Activated T-helper 2 cell treated with anti-CD3 and anti-CD28 coated beads, Interferon-gamma antibody, Interleukin-2, Interleukin-4, amounts not matched to agents 10 μg/mL and 5 μg/mL and 100 μg/mL, durations not matched to agents 14 hours and 24 hours and 36 hours (primary cell): Measurements from ENCODE around the gene NOP9. TPM values are rescaled to one million over a fixed set of nuclear protein-coding genes. Genes with fewer than 3 reads are reported as not detected.

Source experiments
- DNase-seq: peaks from one replicate; pipeline ENCODE4 v3.0.0; 2021; ENCODE audit warnings: low spot score
- H3K27ac Mint-ChIP-seq: one replicate; pipeline ENCODE4 v1.8.0; 2021; ENCODE audit warnings: mixed read lengths
- H3K27me3 Mint-ChIP-seq: one replicate; pipeline ENCODE4 v1.8.0; 2021; ENCODE audit warnings: low read depth, mixed read lengths
- H3K36me3 Mint-ChIP-seq: one replicate; pipeline ENCODE4 v1.8.0; 2021; ENCODE audit warnings: low read depth, mixed read lengths
- H3K4me1 Mint-ChIP-seq: one replicate; pipeline ENCODE4 v1.8.0; 2021; ENCODE audit warnings: low read depth, mixed read lengths
- H3K4me3 Mint-ChIP-seq: one replicate; pipeline ENCODE4 v1.8.0; 2021; ENCODE audit warnings: low read depth, mild to moderate bottlenecking, moderate library complexity, mixed read lengths
- H3K9me3 Mint-ChIP-seq: one replicate; pipeline ENCODE4 v1.8.0; 2021; ENCODE audit warnings: mixed read lengths
- intact Hi-C: fragments of 100-400 bp; cut with micrococcal nuclease; formaldehyde crosslinking; loops from one replicate; pipeline ENCODE4 v1.15.1; 2023
- total RNA-seq: library from RNA; stranded (reverse); gene quantifications from 2 replicates; pipeline ENCODE4 v1.2.3, GENCODE V29; 2022

NOP9 gene
- total RNA-seq, 1 donor from 2014 or later: 39.7 TPM

- Mint-ChIP-seq H3K27ac (no peak overlapping the region), H3K4me1 (no peaks in the 10 kb centered on the region), H3K4me3 (no peak overlapping the region), H3K36me3 (peaks cover 4% of the 10 kb centered on the region), H3K27me3 (no peaks in the 10 kb centered on the region), H3K9me3 (no peaks in the 10 kb centered on the region)
- intact Hi-C loops: no loop called here
- no peak for DNase-seq
These were observed 40.2 kb upstream of the NOP9 start for GRCh38 chr14:24259282-24260025.

- no peak overlapping the region for H3K4me3 Mint-ChIP-seq
These were observed 39.4 kb upstream of the NOP9 start for GRCh38 chr14:24260026-24260779.

GRCh38 chr14:24260780-24261157 lies 38.9 kb upstream of the NOP9 start:
- Mint-ChIP-seq H3K27ac (no peak overlapping the region), H3K36me3 (peaks cover 4% of the 10 kb centered on the region), H3K4me1 (no peaks in the 10 kb centered on the region), H3K27me3 (no peaks in the 10 kb centered on the region), H3K9me3 (no peaks in the 10 kb centered on the region), H3K4me3 (no peak overlapping the region)
- DNase-seq: no peak
- intact Hi-C loops: no loop called here

More at GRCh38 chr14:24260026-24260779, 39.4 kb upstream of the NOP9 start:
- no peaks in the 10 kb centered on the region for H3K9me3 Mint-ChIP-seq
- H3K36me3 Mint-ChIP-seq: peaks cover 7% of the 10 kb centered on the region
- no peak for DNase-seq
- H3K27ac Mint-ChIP-seq: no peak overlapping the region
- no peaks in the 10 kb centered on the region for H3K4me1 Mint-ChIP-seq
- no peaks in the 10 kb centered on the region for H3K27me3 Mint-ChIP-seq
- intact Hi-C loops: no loop called here

- Mint-ChIP-seq H3K27me3 (no peaks in the 10 kb centered on the region), H3K4me1 (no peaks in the 10 kb centered on the region)
These were observed 38.2 kb upstream of the NOP9 start for GRCh38 chr14:24261256-24261968.

GRCh38 chr14:24261969-24262327 lies 37.7 kb upstream of the NOP9 start:
- intact Hi-C loops: no loop called here
- Mint-ChIP-seq H3K9me3 (no peaks in the 10 kb centered on the region), H3K27ac (no peak overlapping the region), H3K4me3 (no peak overlapping the region), H3K27me3 (no peaks in the 10 kb centered on the region), H3K4me1 (no peaks in the 10 kb centered on the region), H3K36me3 (peaks cover 13% of the 10 kb centered on the region)
- no peak for DNase-seq

More at GRCh38 chr14:24261256-24261968, 38.2 kb upstream of the NOP9 start:
- intact Hi-C loops: no loop called here
- no peak for DNase-seq
- Mint-ChIP-seq H3K27ac (no peak overlapping the region), H3K36me3 (peaks cover 8% of the 10 kb centered on the region), H3K4me3 (no peak overlapping the region), H3K9me3 (no peaks in the 10 kb centered on the region)

- Mint-ChIP-seq H3K4me3 (no peak within 1 kb of the TSS), H3K9me3 (no peaks in the 10 kb centered on the region), H3K27me3 (no peaks in the 10 kb centered on the region), H3K36me3 (peaks cover 18% of the 10 kb centered on the region), H3K4me1 (no peaks in the 10 kb centered on the region), H3K27ac (no peak within 1 kb of the TSS)
- no peak for DNase-seq
- intact Hi-C loops: no loop called here
These were observed 36.6 kb upstream of the NOP9 start, which contains the start of gene TGM1 for GRCh38 chr14:24262821-24263733. Gene TGM1, minus strand, starts transcription at chr14:24263177. Its CDS starts 825 bp downstream, at chr14:24262352.

GRCh38 chr14:24263848-24264247 lies 35.8 kb upstream of the NOP9 start:
- Mint-ChIP-seq H3K27ac (no peak overlapping the region), H3K4me1 (no peaks in the 10 kb centered on the region), H3K4me3 (no peak overlapping the region), H3K36me3 (peaks cover 25% of the 10 kb centered on the region), H3K9me3 (no peaks in the 10 kb centered on the region), H3K27me3 (no peaks in the 10 kb centered on the region)
- intact Hi-C loops: no loop called here
- no peak for DNase-seq

GRCh38 chr14:24264298-24264697 lies 35.4 kb upstream of the NOP9 start:
- no peaks in the 10 kb centered on the region for H3K27me3 Mint-ChIP-seq
- intact Hi-C loops: no loop called here
- H3K27ac Mint-ChIP-seq: no peak overlapping the region
- DNase-seq: no peak
- H3K4me1 Mint-ChIP-seq: no peaks in the 10 kb centered on the region
- peaks cover 27% of the 10 kb centered on the region for H3K36me3 Mint-ChIP-seq
- no peaks in the 10 kb centered on the region for H3K9me3 Mint-ChIP-seq
- H3K4me3 Mint-ChIP-seq: no peak overlapping the region

- Mint-ChIP-seq H3K36me3 (peaks cover 28% of the 10 kb centered on the region), H3K9me3 (no peaks in the 10 kb centered on the region), H3K4me3 (no peak overlapping the region), H3K27me3 (no peaks in the 10 kb centered on the region), H3K4me1 (peaks cover 6% of the 10 kb centered on the region), H3K27ac (no peak overlapping the region)
- intact Hi-C loops: no loop called here
- no peak for DNase-seq
These were observed 33.1 kb upstream of the NOP9 start for GRCh38 chr14:24266344-24267244.

- Mint-ChIP-seq H3K9me3 (no peaks in the 10 kb centered on the region), H3K4me1 (peaks cover 14% of the 10 kb centered on the region), H3K4me3 (no peak overlapping the region), H3K27ac (no peak overlapping the region), H3K27me3 (no peaks in the 10 kb centered on the region), H3K36me3 (peaks cover 28% of the 10 kb centered on the region)
- intact Hi-C loops: no loop called here
- no peak for DNase-seq
These were observed 32.1 kb upstream of the NOP9 start for GRCh38 chr14:24267516-24267915.

GRCh38 chr14:24268225-24268624 lies 31.4 kb upstream of the NOP9 start:
- Mint-ChIP-seq H3K4me3 (no peak overlapping the region), H3K9me3 (no peaks in the 10 kb centered on the region), H3K36me3 (peaks cover 28% of the 10 kb centered on the region), H3K4me1 (peaks cover 19% of the 10 kb centered on the region), H3K27ac (no peak overlapping the region), H3K27me3 (no peaks in the 10 kb centered on the region)
- DNase-seq: no peak
- intact Hi-C loops: no loop called here
